ENCODE measurements around the gene NUP210L. TPM values are rescaled to one million over a fixed set of nuclear protein-coding genes. Genes with fewer than 3 reads are reported as not detected.

The NUP210L gene
- total and polyA plus RNA-seq, 12 donors: 0.01 to 0.45 (median 0.11) TPM; not detected in 6

GRCh38 chr1:153945131-153945794 is 209.6 kb downstream of the NUP210L start:
- no peak for TF ChIP-seq CTCF (IDR thresholded peaks at IDR 0.05)
- Histone ChIP-seq H3K4me3 (peak overlapping the region; percentile 65 to 99 (median 91)), H3K9me3 (no peaks in the 10 kb centered on the region), H3K27me3 (no peaks in the 10 kb centered on the region), H3K4me1 (peaks cover 5 to 44% (median 30%) of the 10 kb centered on the region in 9 donors), H3K27ac (peak overlapping the region; percentile 97 to 100 (median 100)), H3K36me3 (peaks cover 0 to 67% (median 25%) of the 10 kb centered on the region in 9 donors)
- ATAC-seq (peak; percentile 35 to 82 (median 72)), DNase-seq (peak; percentile 65 to 86)
- WGBS, 2 donors: 25 to 27% methylated on average over 12 of the region's 12 CpGs
- intact Hi-C loops (cut with DNase I): loop anchor here in 6 of 10 donors (2.0 to 10.0 kb wide), 6 partner anchors 22 to 150 kb away; partner anchors contain the start of gene GATAD2B (in 3 of the 6)

GRCh38 chr1:153944827-153945117 is 210.1 kb downstream of the NUP210L start:
- WGBS, 2 donors: 62 to 73% methylated on average over 3 of the region's 3 CpGs
- H3K9me3 ChIP-seq: no peaks in the 10 kb centered on the region
- peak in 1 of 8 donors; percentile 0 for ATAC-seq
- DNase-seq: no peak
- no peaks in the 10 kb centered on the region for H3K27me3 ChIP-seq
- intact Hi-C loops (cut with DNase I): loop anchor here in 6 of 10 donors (2.0 to 10.0 kb wide), 6 partner anchors 22 to 150 kb away; partner anchors contain the start of gene GATAD2B (in 3 of the 6)
- H3K36me3 ChIP-seq: peaks cover 0 to 67% (median 24%) of the 10 kb centered on the region in 9 donors
- peaks cover 5 to 44% (median 30%) of the 10 kb centered on the region in 9 donors for H3K4me1 ChIP-seq
- peak overlapping the region in 9 of 10 donors; percentile 78 to 99 (median 91) for H3K4me3 ChIP-seq
- H3K27ac ChIP-seq: peak overlapping the region; percentile 97 to 100 (median 100)
- TF ChIP-seq CTCF (IDR thresholded peaks at IDR 0.05): no peak

- 83 to 86% methylated on average over 15 of the region's 15 CpGs for WGBS, 2 donors
- H3K27ac ChIP-seq: peak overlapping the region in 9 of 10 donors; percentile 97 to 100 (median 100)
- ATAC-seq: no peak
- peaks cover 5 to 44% (median 30%) of the 10 kb centered on the region in 9 donors for H3K4me1 ChIP-seq
- no peak for TF ChIP-seq CTCF (IDR thresholded peaks at IDR 0.05)
- H3K27me3 ChIP-seq: no peaks in the 10 kb centered on the region
- no peaks in the 10 kb centered on the region for H3K9me3 ChIP-seq
- DNase-seq: peak in 1 of 2 donors; percentile 21
- H3K4me3 ChIP-seq: peak overlapping the region in 9 of 10 donors; percentile 78 to 99 (median 91)
- intact Hi-C loops (cut with DNase I): loop anchor here in 5 of 10 donors (2.0 to 10.0 kb wide), 3 partner anchors 21 to 149 kb away; partner anchors contain the start of gene GATAD2B (in 3 of the 5)
- peaks cover 0 to 67% (median 27%) of the 10 kb centered on the region in 9 donors for H3K36me3 ChIP-seq
Observed at GRCh38 chr1:153944005-153944826, 210.7 kb downstream of the NUP210L start.

Measured in heart right ventricle (tissue), 16 donors.